GM19043 (cell line): ENCODE results near the gene TMEM258.

Experiments used
- ATAC-seq: cut with Tn5 transposase; IDR thresholded peaks from one replicate; pipeline ENCODE4 v1.9.1; 2021; ENCODE audit warnings: low read depth; ENCODE audit not compliant: unreplicated experiment

TMEM258 gene

DNA sequence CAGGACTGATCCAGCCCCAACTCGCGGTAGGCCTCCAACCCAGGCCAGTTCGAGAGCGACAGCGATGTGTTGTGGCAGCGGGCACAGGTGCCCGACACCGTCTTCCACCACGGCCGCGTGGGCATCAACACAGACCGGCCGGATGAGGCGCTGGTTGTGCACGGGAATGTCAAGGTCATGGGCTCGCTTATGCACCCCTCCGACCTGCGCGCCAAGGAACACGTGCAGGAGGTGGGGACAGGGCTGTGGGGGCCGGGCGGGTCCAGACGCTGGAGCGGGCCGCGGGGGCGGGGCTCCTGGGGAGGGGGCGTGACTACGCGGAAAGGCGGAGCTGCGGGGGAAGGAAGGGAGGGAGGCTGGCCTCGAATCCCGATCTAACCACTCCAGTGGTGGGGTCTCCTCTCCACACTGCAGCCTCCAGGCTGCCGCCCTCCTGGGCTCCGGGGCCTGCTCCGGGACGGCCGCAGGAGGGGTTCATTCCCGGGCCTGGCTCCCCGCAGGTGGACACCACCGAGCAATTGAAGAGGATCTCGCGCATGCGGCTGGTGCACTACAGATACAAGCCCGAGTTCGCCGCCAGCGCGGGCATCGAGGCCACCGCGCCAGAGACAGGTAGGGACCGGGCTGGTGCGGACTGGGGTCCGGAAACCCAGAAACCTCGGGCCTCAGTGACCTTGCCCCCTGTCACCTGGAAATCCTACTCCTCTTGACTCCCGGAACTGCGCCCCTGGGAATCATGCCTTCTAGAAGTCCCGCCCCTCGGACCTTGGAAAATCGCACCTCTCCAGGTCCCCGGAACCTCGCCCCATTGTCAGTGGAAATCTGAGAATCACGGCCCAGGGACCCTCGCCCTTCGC lies 14.9 kb downstream of the TMEM258 start:
- ATAC-seq = no peak

DNA sequence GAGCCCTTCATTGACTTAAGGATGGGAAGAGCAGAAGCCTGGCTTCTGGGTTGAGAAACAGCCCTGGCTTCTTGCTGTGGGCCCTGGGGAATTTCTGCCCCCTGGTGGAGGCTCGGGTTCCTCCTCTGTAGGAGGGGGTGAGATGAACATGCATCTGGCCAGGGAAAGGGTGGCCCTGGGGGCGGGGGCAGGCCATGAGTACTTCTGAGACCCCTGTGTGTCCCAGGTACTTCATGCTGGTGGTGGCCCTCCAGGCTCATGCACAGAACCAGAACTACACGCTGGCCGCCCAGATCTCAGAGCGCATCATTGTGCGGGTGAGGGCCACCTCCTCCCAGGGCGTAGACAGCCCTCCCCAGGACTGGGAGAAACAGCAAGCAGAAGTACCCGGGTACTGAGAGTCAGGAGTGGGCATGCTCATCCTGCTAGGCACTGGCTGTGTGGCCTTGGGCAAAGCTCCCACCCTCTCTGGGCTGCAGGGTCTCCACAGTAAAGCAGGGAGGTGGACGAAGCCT lies 15.8 kb downstream of the TMEM258 start:
- ATAC-seq = peak; percentile 50

DNA sequence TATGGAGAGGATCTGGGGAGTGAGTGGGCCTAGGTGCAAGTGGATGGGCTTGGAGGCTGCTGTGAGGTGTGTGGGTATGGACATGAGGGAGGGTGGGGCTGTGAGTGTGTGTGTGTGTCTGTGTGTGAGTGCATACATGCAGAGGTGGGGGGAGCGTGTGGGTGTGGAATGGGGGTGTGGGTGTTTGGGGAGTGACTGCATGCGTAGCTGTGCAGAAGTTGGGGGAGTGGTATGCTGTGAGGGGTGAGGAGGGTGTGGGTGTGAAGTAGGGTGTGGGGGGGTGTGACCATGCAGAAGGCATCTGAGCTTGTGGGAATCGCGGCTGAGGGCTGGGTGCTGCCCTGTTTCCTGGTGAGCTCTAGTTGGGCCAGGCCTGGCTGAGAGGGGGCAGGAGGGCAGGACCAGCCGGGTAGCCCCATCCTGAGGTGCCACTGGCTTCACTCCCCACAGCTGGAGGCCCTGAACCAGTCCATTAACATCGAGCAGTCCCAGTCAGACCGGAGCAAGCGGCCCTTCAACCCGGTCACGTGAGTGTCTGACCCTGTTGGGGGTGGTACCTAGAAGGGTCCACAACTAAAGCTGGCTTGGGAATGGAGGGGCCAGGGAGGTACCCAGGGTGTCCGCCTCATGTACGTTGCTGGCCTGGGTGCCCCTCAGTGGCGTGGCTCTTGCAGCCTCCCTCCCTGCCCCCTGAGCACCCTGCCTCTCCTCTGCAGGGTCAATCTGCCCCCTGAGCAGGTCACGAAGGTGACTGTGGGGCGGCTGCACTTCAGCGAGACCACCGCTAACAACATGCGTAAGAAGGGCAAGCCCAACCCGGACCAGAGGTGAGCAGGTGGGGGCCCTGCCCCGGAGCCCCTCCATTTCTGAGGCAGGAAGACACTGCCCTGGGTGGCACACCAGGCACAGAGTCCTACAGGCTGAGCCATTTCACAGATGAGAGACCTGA lies 16.5 kb downstream of the TMEM258 start:
- ATAC-seq = no peak

DNA sequence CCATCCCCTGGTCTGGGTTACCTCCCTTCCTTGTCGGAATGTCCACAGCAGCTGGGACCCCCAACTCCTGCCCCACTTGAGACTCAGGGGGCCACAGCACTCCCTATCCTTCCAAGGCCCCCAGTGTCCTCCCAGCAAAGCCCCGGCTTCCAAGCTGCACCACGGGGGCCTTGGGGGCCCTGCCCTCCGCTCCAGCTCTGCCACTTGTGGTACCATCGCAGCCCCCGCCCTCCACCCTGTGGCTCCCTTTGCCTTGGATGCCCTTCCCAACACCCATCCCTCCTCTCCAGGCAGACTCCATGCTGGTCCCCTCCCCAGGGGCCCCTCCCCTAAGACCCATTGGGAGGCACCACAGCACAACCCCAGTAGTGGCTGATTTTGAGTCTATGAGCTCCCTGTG lies 17.3 kb downstream of the TMEM258 start:
- ATAC-seq = no peak

DNA sequence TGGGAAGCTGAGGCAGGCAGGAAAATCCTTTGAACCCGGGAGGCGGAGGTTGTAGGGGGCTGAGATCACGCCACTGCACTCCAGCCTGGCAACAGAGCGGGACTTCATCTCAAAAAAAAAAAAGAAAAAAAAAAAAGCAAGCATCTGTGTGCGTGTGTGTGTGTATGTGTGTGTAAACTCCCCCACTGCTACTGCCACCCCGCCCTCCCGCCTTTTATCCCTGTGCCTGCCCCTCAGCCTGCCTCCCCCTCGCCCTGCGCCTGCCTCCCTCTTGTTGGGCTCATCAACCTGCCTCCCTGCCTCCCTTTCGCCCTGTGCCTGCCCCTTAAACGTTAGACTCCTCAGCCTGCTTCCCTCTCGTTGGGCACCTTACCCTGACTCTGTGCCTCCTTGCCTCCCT lies 18.0 kb downstream of the TMEM258 start:
- ATAC-seq = no peak

DNA sequence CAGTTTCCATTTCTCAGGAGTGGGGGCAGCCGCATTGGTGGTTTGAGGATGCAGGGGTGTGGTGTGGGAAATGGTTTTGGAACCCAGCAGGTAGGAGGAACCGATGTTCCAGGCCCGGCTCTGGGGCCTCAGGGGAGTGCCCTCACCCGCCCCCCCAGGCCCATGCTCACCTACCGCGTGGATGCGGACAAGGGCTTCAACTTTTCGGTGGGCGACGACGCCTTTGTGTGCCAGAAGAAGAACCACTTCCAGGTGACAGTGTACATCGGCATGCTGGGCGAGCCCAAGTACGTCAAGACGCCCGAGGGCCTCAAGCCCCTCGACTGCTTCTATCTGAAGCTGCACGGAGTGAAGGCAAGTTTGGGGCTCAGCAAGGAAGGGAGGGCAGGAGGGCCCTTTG lies 18.6 kb downstream of the TMEM258 start:
- no peak for ATAC-seq

DNA sequence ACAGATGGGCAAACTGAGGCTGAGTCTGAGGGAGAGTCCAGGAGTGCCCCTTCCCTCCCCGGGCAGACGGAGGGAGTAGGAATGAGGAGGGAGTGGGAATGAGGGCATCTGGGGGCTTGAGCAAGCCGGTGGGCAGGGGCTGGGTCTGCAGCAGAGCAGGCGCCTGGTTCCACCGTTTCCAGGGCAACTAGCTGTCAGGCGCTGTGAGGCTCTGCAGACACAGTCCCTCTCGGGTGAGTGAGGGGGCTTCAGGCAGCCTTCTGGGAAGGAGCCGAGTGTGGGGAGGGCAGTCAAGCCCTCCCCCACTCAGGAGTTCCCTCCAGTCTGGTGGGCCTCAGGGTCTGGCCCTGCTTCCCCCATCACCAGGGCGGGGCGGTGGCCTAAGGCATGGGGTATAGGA lies 19.0 kb downstream of the TMEM258 start:
- no peak for ATAC-seq

DNA sequence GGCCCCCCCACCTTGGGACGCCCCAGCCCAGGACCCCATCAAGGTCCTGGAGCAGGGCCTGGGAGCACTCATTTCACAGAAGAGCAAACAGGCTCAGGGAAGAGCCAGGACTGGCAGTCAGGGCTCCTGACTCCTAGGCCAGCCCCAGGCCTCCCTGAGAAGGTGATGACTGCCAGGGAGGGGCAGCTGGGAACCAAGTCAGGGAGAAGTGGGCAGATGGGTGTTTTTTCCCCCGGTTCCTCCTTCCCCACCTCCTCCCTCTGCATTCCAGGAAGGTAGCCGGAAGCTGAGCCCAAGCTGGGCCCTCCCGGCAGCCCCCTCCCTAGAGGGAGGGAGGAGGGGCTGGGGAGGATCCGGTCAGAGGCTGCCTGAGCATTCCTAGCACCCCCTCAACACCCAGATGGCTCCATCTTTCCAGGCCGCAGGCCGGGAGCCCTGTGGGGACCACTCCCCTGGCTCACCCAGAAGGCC lies 20.4 kb downstream of the TMEM258 start:
- no peak for ATAC-seq

DNA sequence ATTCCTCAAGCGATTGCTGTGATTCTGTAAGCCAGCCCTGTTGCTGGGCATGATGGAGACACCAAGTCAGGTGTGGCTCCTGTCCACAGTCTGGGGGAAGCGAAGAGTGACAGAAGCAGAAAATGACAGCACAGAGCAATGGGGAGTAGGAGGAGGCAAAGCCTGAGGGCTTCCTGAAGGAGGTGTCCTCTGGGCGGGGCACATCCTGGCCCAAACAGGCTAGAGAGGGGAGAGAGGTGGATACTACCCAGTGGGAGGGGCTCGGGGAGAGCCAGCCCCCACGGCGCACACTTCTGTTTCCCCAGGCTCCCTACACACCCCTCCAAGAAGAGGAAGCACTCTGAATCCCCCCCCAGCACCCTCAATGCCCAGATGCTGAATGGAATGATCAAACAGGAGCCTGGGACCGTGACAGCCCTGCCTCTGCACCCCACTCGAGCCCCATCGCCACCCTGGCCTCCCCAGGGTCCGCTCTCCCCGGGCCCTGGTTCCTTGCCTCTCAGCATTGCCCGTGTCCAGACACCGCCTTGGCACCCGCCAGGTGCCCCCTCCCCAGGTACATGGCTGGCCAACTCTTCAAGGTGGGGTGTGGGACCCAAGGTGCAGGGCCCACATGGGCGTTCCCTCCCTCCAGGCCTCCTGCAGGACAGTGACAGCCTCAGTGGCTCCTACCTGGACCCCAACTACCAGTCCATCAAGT lies 21.1 kb downstream of the TMEM258 start:
- no peak for ATAC-seq

DNA sequence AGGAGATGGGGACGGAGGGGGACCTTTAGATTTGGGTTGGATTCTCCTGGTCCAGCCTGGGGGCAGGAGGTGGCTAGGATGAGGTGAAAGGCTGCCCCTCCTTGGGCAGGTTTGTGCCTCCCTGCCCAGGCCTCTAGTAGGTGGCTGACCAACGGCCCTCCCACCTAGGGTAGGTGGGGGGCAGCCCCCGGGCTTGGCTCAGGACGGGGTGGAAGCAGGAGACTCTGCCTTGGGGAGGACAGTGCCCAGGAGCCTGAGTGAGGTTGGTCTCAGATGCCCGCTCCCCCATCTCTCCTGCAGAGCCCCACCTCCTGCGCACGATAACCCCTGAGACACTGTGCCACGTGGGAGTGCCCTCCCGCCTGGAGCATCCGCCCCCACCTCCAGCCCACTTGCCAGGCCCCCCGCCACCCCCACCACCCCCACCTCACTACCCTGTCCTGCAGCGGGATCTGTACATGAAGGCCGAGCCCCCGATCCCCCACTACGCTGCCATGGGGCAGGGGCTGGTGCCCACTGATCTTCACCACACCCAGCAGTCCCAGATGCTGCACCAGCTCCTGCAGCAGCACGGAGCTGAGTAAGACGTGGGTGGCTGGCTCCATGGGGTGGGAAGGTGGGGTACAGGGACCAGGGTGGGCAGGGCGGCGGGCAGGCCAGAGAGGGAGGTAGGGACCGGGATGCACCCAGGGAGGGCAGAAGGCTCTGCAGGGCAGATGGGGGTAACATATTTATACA lies 22.3 kb downstream of the TMEM258 start:
- ATAC-seq = no peak

DNA sequence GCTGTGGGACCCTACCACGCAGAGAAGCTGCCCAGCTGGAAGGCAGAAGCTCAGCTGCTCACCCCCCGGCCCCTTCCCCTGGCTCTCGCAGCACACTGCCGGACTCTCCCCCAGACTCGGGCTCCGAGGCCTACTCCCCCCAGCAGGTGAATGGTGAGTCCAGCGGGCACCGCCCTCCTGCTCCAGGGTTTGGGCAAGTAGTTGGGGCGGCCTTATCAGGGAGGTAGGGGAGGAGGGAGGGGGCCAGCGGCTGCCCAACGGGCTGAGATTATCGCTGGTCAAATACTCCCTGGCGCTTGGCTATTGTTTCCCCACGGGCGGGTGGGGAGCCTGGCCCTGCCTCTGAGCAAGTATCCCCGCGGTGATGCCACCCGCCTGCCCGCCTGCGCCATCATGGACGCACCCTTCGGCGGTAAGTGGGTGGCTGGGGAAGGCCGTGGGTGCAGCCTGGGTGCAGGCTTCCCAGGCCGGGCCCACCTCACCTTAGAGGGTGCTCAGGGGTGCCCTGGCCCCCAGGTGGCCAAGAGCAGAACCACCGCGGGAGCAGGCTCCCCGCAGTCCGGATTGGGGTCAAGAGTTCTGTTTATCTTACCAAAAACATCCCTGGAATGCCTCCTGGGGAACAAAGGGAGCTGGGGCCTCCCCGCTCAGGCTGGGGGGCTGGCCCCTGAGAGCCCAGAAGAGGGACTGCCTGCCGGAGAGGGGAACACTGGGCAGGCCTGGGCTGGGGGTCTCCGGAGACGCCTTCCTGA lies 23.1 kb downstream of the TMEM258 start:
- ATAC-seq = no peak

DNA sequence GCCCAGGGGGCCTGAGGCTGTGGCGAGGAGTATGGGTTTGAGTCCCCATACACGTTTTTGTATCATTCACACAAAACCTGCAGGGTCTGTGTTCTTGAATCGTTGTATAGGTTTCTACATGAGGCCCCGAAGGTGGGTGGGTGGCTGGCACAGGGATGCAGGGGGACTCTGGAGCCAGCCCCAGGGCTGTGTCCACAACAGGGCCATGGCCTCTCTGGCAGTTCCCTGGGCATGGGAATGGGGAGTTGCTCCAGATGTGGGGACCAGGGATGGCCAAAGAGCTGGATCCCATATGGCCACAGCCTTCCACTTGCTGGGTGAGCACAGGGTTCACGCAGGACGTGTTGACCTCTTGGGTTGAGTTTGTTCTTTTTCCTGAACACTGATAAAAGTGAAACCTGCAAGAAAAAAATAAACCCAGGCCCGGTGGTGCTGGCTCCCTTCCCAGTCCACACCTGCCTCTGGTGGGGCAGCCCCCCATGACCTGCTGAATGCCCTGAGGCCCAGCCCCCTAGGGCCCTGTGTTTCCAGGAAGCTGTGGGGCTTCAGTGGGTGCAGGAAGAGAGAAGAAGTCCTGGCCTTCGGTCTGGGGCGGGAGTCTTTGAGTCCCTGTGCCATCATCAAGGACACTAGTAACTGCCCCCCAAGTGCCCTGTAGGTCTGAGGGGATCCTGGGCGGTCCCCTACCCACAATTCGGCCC lies 23.9 kb downstream of the TMEM258 start:
- ATAC-seq = no peak

DNA sequence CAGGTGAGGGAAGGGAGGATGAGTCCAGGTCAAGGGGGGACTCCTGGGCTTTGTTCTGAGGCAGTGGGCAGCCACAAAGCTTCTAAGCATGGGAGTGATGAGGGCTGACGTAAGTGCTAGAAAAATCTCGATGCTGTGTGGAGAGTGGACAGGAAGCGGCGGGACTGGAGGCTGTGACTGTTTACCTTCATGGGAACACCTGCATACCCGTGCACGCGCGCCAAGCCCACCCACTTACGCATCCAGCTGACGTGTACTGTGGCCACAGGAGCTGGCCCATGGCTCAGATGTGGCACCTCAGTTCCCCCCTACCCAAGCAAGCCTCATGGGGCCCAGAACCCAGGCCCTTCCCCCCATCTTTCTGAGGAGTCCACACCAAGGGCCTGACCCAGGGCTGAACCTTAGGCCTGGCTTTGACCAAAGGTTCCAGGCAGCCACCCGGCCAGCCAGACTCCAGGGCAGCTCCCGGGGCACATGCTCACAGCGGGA lies 26.0 kb downstream of the TMEM258 start:
- no peak for ATAC-seq

DNA sequence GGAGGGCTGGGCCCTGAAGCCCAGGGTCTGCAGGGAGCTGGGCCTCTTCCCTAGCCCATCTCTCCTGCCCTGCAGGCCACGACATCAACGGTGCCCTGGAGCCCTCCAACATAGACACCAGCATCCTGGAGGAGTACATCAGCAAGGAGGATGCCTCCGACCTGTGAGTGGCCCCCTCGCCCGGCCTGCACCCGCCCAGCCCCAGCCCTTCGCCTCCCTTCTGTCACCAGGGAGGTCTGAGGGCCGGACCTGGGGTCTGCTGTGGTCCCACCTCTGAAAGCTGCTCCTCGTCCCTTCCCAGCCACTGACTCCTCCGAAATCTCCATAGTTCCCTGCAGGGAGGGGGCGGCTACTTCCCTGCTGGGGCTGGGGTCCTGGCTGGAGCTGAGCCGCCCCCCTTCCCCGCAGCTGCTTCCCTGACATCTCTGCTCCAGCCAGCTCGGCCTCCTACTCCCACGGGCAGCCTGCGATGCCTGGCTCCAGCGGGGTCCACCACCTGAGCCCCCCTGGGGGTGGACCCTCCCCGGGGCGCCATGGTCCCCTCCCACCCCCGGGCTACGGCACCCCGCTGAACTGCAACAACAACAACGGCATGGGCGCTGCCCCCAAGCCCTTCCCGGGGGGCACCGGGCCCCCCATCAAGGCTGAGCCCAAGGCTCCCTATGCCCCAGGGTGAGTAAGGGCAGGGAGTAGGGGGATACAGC lies 26.7 kb downstream of the TMEM258 start:
- ATAC-seq = no peak

DNA sequence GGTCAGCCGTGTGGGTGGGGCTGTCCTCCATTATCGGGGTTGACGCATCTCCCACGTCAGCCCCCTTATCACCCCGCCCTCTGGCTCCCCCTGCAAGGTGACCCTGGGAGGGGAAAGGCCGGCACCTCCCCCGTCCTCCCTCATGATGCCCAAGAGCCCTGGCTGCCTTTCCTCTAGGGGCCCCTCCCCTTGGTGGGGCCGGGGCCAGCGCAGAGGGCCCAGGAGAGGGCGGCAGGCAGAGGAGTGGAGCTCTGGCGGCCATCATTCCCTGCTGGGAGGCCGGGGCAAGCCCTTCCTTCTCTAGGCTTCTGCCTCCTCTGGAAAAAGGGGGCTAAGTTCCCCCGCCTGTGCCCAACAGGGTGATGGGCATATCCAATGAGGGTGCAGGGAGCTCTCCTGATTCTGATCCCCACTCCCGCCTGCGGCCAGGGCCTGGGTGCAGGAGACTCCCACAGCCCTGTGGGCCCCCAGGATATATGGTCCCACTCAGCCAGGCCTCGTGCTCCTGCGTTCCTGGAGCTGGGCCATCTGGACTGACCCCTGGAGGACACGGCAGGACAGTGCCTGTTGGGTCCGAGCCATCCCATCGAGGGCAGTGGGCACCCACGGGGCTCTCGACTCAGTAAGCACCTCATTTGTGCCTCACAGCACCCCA lies 27.7 kb downstream of the TMEM258 start:
- no peak for ATAC-seq

DNA sequence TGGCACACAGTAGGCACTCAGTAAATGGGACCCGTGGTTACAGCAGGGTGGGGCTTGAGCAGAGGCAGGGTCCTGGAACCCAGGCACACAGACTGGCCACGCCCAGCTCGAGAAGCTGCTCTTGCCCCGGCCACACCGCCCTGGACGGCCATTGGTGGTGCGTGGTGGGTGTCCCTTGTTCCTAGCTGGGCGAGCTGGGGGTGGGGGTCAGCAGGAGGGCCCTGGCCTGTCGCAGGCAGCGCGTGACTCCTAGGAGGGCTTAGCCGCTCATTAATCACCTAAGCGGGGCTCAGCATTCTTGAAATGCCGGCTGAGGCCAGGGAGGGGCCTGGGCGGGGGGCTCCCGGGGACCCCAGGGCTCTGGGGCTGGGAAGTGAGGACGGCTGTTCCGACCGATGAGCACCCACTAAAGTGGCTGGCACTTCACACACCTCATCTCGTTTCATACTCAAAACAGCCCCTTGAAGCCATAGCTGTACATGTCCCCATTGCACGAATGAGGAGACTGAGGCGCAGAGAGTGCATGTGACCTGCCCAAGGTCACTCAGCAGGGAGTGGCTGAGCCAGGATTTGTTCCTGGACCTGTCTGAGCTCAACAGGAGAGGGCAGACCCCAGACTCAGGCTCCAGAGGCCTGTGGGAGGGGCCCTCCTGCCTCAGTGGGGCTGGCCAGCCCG lies 28.3 kb downstream of the TMEM258 start:
- ATAC-seq = no peak

DNA sequence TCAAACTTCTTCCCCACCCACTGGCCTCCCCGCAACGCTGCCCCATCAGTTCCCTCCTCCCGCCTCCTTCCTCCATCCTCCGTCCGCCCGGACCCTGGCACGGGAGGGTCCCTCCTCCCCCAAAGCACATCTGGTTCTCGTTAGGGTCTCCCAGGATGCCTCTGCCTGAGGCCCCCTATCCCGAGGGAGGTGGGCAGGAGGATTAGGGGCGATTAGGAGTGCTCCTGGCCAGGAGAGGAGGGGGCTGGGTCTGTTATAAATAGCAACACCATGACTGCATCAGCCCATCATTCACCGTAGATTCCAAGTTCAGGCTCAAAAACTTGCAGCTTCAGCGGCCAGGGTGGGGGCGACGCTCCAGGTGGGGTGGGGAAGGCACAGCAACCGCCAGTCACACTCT lies 29.6 kb downstream of the TMEM258 start:
- ATAC-seq = no peak
